HG03025 (cell line): ENCODE data around the gene CACNG6.

Experiments used
- ATAC-seq: cut with Tn5 transposase; IDR thresholded peaks from one replicate; pipeline ENCODE4 v1.9.1; 2021; ENCODE audit warnings: mild to moderate bottlenecking, moderate library complexity; ENCODE audit not compliant: unreplicated experiment, low FRiP score

CACNG6 gene

DNA sequence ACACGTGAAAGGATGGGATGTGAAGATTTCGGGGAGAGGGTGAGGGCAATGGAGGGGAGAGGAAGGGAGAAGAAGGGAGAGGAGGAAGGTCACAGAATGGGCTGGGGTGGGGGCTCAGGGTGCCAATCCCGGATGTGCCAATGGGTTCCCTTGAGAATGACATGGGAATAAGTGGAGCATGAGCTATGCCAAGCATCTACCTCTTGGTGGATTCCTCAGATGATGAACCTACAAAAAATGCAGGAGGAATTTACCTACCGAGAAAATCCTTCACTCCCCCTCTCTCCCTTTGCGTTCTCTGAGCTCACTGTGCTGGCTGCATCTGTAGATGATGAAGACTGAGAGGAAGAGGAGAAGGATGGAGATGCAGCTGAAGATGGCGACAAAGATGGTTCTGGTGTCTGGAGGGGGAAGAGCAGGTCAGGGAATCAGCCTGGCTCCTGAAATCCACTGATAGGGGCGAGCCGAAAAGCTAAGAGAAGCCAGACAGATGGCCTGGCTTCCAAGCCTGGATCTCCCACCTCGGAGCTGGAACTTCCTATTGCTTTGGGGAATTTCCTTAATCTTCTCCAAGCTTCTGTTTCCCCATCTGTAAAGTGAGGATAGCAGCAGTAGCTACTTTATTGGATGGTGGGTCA, 50.7 kb downstream of the CACNG6 start:
- ATAC-seq = no peak

DNA sequence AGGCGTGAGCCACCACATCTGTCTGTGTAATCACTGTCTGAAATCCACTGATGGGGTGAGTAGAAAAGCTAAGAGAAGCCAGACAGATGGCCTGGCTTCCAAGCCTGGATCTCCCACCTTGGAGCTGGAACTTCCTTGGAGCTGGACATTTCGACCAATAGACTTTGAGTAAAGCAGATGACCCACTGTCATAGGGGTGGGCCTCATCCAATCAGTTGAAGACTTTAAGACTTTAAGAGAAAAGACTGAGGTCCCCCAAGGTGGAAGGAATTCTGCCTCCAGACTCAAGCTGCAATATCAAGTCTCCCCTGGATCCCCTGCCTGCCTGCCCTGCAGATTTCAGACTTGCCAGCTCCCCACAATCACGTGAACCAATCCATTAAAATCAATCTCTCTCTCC, 51.6 kb downstream of the CACNG6 start:
- ATAC-seq = no peak

- ATAC-seq = no peak
Measured at GRCh38 chr19:54045771-54046170, 54.3 kb downstream of the CACNG6 start.

DNA sequence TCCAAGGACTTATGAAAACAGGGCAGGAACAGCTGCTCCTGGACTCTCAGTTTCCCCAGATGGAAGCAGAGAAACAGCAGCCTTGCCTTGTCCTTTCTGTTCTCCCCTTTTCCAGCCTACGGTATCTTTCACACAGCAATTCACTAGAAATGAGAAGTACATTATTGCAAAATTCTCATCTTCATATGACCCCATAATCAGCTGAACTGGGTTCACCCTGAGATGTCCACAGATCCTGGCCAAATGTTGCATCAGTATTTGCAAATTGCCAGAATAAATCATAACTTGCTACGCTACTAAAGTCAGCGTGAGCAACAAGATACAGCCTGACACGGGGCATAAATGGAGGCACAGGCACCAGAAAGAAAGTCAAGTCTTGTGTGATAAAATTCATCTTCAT, 56.2 kb downstream of the CACNG6 start:
- no peak for ATAC-seq
